Measurements from ENCODE around the gene INPP4A. TPM values are rescaled to one million over a fixed set of nuclear protein-coding genes. Genes with fewer than 3 reads are reported as not detected.

Gene INPP4A
- total and polyA plus RNA-seq, 2 of the 13 experiments (the other 11 are each of a cell fraction or from before 2014, with no cell fraction given), result 10.1 to 10.9 TPM

GRCh38 chr2:98489971-98490962 lies 45.6 kb downstream of the INPP4A start (continued):
- TF ChIP-seq ZBTB40 (IDR thresholded peaks at IDR 0.05) (no peak), ZBTB40 (CRISPR knock-in tag; IDR thresholded peaks at IDR 0.05) (no peak), FUBP1 (CRISPR knock-in tag; IDR thresholded peaks at IDR 0.05; ENCODE audit: borderline replicate concordance) (no peak), CREB3 (CRISPR knock-in tag; IDR thresholded peaks at IDR 0.05) (no peak), MAF1 (CRISPR knock-in tag; IDR thresholded peaks at IDR 0.05; ENCODE audit: borderline replicate concordance) (no peak), NFKBIZ (CRISPR knock-in tag; IDR thresholded peaks at IDR 0.05) (no peak), SKI (IDR thresholded peaks at IDR 0.05; ENCODE audit: partially characterized antibody) (no peak), MIER3 (CRISPR knock-in tag; IDR thresholded peaks at IDR 0.05; ENCODE audit: borderline replicate concordance) (no peak), HNRNPH1 (optimal IDR thresholded peaks at IDR 0.05; ENCODE audit: low read depth, low read length) (no peak), ZNF160 (CRISPR knock-in tag; IDR thresholded peaks at IDR 0.05) (no peak)
